ENCODE measurements around the gene DCAF15. TPM values are rescaled to one million over a fixed set of nuclear protein-coding genes. Genes with fewer than 3 reads are reported as not detected.

The DCAF15 gene
- total RNA-seq, 1 experiment from 2014 or later = 29.4 TPM

Other genes with a start within 250 kb of the DCAF15 start
- gene MRI1, start 188.0 kb upstream of the DCAF15 start, total RNA-seq (2014; rRNA removed; shearing (Covaris generic)) = 58.6 and 65.2 TPM in 2 replicates
- gene C19orf53, start 178.1 kb upstream of the DCAF15 start, total RNA-seq (2014; rRNA removed; shearing (Covaris generic)) = 214 and 231 TPM in 2 replicates
- gene ZSWIM4, start 157.1 kb upstream of the DCAF15 start, total RNA-seq (2014; rRNA removed; shearing (Covaris generic)) = 4.6 and 5.4 TPM in 2 replicates
- 1.6 TPM in 1 of 2 replicates, not detected in the other for gene NANOS3, start 75.4 kb upstream of the DCAF15 start, total RNA-seq (2014; rRNA removed; shearing (Covaris generic))
- gene BRME1, start 46.4 kb upstream of the DCAF15 start, total RNA-seq (2014; rRNA removed; shearing (Covaris generic)) = 2.1 and 7.9 TPM in 2 replicates
- 17.8 and 22.7 TPM in 2 replicates for gene CC2D1A, start 46.3 kb upstream of the DCAF15 start, total RNA-seq (2014; rRNA removed; shearing (Covaris generic))
- gene PODNL1, start 14.1 kb upstream of the DCAF15 start, total RNA-seq (2014; rRNA removed; shearing (Covaris generic)) = not detected in 2 replicates
- 1.3 and 1.4 TPM in 2 replicates for gene RFX1, start 53.8 kb downstream of the DCAF15 start, total RNA-seq (2014; rRNA removed; shearing (Covaris generic))
- gene RLN3, start 75.6 kb downstream of the DCAF15 start, total RNA-seq (2014; rRNA removed; shearing (Covaris generic)) = not detected in 2 replicates
- 10.7 and 11.1 TPM in 2 replicates for gene IL27RA, start 79.3 kb downstream of the DCAF15 start, total RNA-seq (2014; rRNA removed; shearing (Covaris generic))
- 0.46 TPM in 1 of 2 replicates, not detected in the other for gene PALM3, start 109.6 kb downstream of the DCAF15 start, total RNA-seq (2014; rRNA removed; shearing (Covaris generic))
- gene MISP3, start 120.3 kb downstream of the DCAF15 start, total RNA-seq (2014; rRNA removed; shearing (Covaris generic)) = 0.29 and 1.3 TPM in 2 replicates
- not detected in 2 replicates for gene C19orf67, start 133.3 kb downstream of the DCAF15 start, total RNA-seq (2014; rRNA removed; shearing (Covaris generic))
- gene SAMD1, start 138.2 kb downstream of the DCAF15 start, total RNA-seq (2014; rRNA removed; shearing (Covaris generic)) = 95.5 and 121 TPM in 2 replicates
- gene PRKACA, start 165.3 kb downstream of the DCAF15 start, total RNA-seq (2014; rRNA removed; shearing (Covaris generic)) = 29.8 and 36.0 TPM in 2 replicates
- 78.5 and 110 TPM in 2 replicates for gene ASF1B, start 184.1 kb downstream of the DCAF15 start, total RNA-seq (2014; rRNA removed; shearing (Covaris generic))

Measured in Daoy (cell line).